ENCODE measurements around the gene GRK4.

DNA sequence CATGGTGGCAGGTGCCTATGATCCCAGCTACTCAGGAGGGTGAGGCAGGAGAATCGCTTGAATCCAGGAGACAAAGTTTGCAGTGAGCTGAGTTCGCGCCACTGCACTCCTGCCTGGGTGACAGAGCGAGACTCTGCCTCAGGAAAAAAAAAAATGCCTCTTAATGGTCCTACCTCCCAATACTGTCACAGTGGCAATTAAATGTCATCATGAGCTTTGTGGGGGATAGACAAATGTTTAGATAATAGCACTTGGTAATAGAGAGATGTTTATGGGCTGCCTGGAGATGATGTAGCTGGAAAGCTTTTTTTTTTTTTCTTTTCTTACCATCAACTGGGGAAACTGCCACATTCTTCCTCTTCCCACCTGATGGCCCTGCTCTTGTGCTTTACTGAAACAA, 33.0 kb downstream of the GRK4 start:
- TF ChIP-seq, protein P1, sequence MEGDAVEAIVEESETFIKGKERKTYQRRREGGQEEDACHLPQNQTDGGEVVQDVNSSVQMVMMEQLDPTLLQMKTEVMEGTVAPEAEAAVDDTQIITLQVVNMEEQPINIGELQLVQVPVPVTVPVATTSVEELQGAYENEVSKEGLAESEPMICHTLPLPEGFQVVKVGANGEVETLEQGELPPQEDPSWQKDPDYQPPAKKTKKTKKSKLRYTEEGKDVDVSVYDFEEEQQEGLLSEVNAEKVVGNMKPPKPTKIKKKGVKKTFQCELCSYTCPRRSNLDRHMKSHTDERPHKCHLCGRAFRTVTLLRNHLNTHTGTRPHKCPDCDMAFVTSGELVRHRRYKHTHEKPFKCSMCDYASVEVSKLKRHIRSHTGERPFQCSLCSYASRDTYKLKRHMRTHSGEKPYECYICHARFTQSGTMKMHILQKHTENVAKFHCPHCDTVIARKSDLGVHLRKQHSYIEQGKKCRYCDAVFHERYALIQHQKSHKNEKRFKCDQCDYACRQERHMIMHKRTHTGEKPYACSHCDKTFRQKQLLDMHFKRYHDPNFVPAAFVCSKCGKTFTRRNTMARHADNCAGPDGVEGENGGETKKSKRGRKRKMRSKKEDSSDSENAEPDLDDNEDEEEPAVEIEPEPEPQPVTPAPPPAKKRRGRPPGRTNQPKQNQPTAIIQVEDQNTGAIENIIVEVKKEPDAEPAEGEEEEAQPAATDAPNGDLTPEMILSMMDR (IDR thresholded peaks at IDR 0.05; ENCODE audit: low read depth, low read length) = no peak
- TF ChIP-seq, protein P2, sequence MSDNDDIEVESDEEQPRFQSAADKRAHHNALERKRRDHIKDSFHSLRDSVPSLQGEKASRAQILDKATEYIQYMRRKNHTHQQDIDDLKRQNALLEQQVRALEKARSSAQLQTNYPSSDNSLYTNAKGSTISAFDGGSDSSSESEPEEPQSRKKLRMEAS (IDR thresholded peaks at IDR 0.05; ENCODE audit: low read depth, low read length) = no peak

Measured in NB4 (cell line).